GM18502 (cell line): ENCODE results near the gene HDAC9.

ENCODE experiments used
- ATAC-seq: cut with Tn5 transposase; IDR thresholded peaks from one replicate; pipeline ENCODE4 v1.9.1; 2021; ENCODE audit warnings: mild to moderate bottlenecking; ENCODE audit not compliant: unreplicated experiment, poor library complexity

Gene HDAC9

GRCh38 chr7:18861514-18862118 lies 366.1 kb downstream of the HDAC9 start:
- peak; percentile 71 for ATAC-seq

GRCh38 chr7:18864967-18865366 lies 369.4 kb downstream of the HDAC9 start:
- no peak for ATAC-seq

GRCh38 chr7:18866359-18867036 lies 370.9 kb downstream of the HDAC9 start:
- ATAC-seq, result peak; percentile 83

- ATAC-seq, result no peak
These were observed 376.8 kb downstream of the HDAC9 start for GRCh38 chr7:18872344-18872743.

GRCh38 chr7:18873734-18874336 lies 378.3 kb downstream of the HDAC9 start:
- ATAC-seq, result no peak

- ATAC-seq, result no peak
These were observed 379.3 kb downstream of the HDAC9 start for GRCh38 chr7:18874880-18875279.

GRCh38 chr7:18877874-18878273 lies 382.3 kb downstream of the HDAC9 start:
- ATAC-seq, result no peak

GRCh38 chr7:18886832-18887231 lies 391.3 kb downstream of the HDAC9 start:
- ATAC-seq, result no peak

GRCh38 chr7:18889436-18889835 lies 393.9 kb downstream of the HDAC9 start:
- ATAC-seq, result no peak

GRCh38 chr7:18890134-18890533 lies 394.6 kb downstream of the HDAC9 start:
- ATAC-seq, result no peak

- ATAC-seq, result no peak
These were observed 395.5 kb downstream of the HDAC9 start for GRCh38 chr7:18890885-18891621.

GRCh38 chr7:18893156-18893555 lies 397.6 kb downstream of the HDAC9 start:
- ATAC-seq, result no peak

- no peak for ATAC-seq
These were observed 398.6 kb downstream of the HDAC9 start for GRCh38 chr7:18894155-18894554.

GRCh38 chr7:18895456-18895855 lies 399.9 kb downstream of the HDAC9 start:
- no peak for ATAC-seq

- no peak for ATAC-seq
These were observed 400.9 kb downstream of the HDAC9 start for GRCh38 chr7:18896343-18896975.

- no peak for ATAC-seq
These were observed 404.7 kb downstream of the HDAC9 start for GRCh38 chr7:18900236-18900635.

- ATAC-seq, result no peak
These were observed 405.3 kb downstream of the HDAC9 start for GRCh38 chr7:18900803-18901202.

GRCh38 chr7:18901351-18901750 lies 405.8 kb downstream of the HDAC9 start:
- no peak for ATAC-seq

- ATAC-seq, result no peak
These were observed 406.5 kb downstream of the HDAC9 start for GRCh38 chr7:18901982-18902421.

- no peak for ATAC-seq
These were observed 407.3 kb downstream of the HDAC9 start for GRCh38 chr7:18902892-18903291.

GRCh38 chr7:18903695-18904094 lies 408.1 kb downstream of the HDAC9 start:
- ATAC-seq, result no peak
